ENCODE measurements around the gene EIF4G3.

DNA sequence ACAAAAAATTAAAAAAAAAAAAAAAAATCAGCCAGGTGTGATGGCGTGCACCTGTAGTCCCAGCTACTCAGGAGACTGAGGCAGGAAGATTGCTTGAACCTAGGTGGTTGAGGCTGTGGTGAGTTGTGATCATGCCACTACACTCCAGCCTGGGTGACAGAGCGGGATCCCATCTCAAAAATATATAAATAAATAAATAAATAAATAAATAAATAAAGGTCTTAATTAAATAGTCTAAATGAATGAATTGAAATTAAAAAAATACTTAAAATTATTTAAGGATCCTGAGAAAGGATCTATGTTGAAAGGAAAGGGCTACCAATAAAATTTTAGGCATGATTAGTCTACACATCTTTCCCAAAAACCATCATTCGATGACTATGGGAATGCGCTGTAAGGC is 322.2 kb downstream of the EIF4G3 start:
- TF ChIP-seq, protein P1, sequence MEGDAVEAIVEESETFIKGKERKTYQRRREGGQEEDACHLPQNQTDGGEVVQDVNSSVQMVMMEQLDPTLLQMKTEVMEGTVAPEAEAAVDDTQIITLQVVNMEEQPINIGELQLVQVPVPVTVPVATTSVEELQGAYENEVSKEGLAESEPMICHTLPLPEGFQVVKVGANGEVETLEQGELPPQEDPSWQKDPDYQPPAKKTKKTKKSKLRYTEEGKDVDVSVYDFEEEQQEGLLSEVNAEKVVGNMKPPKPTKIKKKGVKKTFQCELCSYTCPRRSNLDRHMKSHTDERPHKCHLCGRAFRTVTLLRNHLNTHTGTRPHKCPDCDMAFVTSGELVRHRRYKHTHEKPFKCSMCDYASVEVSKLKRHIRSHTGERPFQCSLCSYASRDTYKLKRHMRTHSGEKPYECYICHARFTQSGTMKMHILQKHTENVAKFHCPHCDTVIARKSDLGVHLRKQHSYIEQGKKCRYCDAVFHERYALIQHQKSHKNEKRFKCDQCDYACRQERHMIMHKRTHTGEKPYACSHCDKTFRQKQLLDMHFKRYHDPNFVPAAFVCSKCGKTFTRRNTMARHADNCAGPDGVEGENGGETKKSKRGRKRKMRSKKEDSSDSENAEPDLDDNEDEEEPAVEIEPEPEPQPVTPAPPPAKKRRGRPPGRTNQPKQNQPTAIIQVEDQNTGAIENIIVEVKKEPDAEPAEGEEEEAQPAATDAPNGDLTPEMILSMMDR (IDR thresholded peaks at IDR 0.05 in 8 of 11, conservative IDR thresholded peaks at IDR 0.05 in 3 of 11), result no peak
- TF ChIP-seq POLR2AphosphoS5 (IDR thresholded peaks at IDR 0.05) (no peak), POLR2A (IDR thresholded peaks at IDR 0.05) (no peak)

Measured in spleen (tissue), 7 donors.